HepG2 (cell line): ENCODE measurements around the gene TCF19. TPM values are rescaled to one million over a fixed set of nuclear protein-coding genes. Genes with fewer than 3 reads are reported as not detected.

ENCODE experiments used
- ATAD3A ChIP-seq: sonication (generic); formaldehyde crosslinking; IDR thresholded peaks from 2 replicates; pipeline ENCODE4 v1.4.0; 2020; ENCODE audit warnings: missing genetic modification reagents
- CC2D1A ChIP-seq: sonication (generic); formaldehyde crosslinking; IDR thresholded peaks from 2 replicates; pipeline ENCODE4 v1.8.1; 2023; ENCODE audit warnings: mild to moderate bottlenecking, missing genetic modification reagents
- KDM5A ChIP-seq: fragments of 200-600 bp; sonication (generic); IDR thresholded peaks from 2 replicates; pipeline ENCODE4 v1.7.0; 2018; ENCODE audit warnings: antibody characterized with exemption, mild to moderate bottlenecking, low read length, borderline replicate concordance
- PHB2 ChIP-seq: fragments of 450-650 bp; IDR thresholded peaks from 2 replicates; pipeline ENCODE4 v1.6.1; 2018; ENCODE audit not compliant: partially characterized antibody
- POLR2AphosphoS5 ChIP-seq: IDR thresholded peaks from 2 replicates; pipeline ENCODE4 v1.6.1; 2012; ENCODE audit warnings: low read depth, low read length
- TEAD3 ChIP-seq: optimal IDR thresholded peaks from 2 replicates; pipeline ENCODE3; 2016; ENCODE audit warnings: borderline replicate concordance
- XRCC5 ChIP-seq: fragments of 200-400 bp; formaldehyde crosslinking; optimal IDR thresholded peaks from 2 replicates; pipeline ENCODE3; 2017; ENCODE audit warnings: mild to moderate bottlenecking, low read length
- ZNF225 ChIP-seq: sonication (generic); formaldehyde crosslinking; IDR thresholded peaks from 2 replicates; pipeline ENCODE4 v1.4.0; 2020; ENCODE audit warnings: mild to moderate bottlenecking, missing genetic modification reagents
- ZNF292 ChIP-seq: sonication (generic); formaldehyde crosslinking; IDR thresholded peaks from 2 replicates; pipeline ENCODE4 v1.8.1; 2022; ENCODE audit warnings: mild to moderate bottlenecking, low read depth, missing genetic modification reagents, borderline replicate concordance
- ZNF318 ChIP-seq: sonication (generic); formaldehyde crosslinking; IDR thresholded peaks from 2 replicates; pipeline ENCODE4 v1.4.0; 2020; ENCODE audit warnings: mild to moderate bottlenecking, missing genetic modification reagents
- ZNF574 ChIP-seq: sonication (generic); formaldehyde crosslinking; IDR thresholded peaks from 2 replicates; pipeline ENCODE4 v1.4.0; 2020; ENCODE audit warnings: missing genetic modification reagents
- ZNF792 ChIP-seq: IDR thresholded peaks from 2 replicates; pipeline ENCODE4 v1.6.1; 2016
- polyA plus RNA-seq, 8 experiments: library from polyadenylated mRNA; depleted of rRNA in 3 of 8; stranded (reverse) in 7 of 8; unstranded in 1 of 8; fragments of >200 nt; fragmentation: Illumina TruSeq in 4 of 8; extraction: Trizol in 4 of 8; gene quantifications; 2 replicates each; pipeline versions ENCODE4 v1.2.1 to v1.2.3, GENCODE V29; 2011 to 2016; ENCODE audit warnings: low read depth in 4 of 8, missing spikeins in 1 of 8, mixed read lengths in 1 of 8; ENCODE audit not compliant: insufficient read depth in 1 of 8
- total RNA-seq, 5 experiments: library from RNA; depleted of rRNA; stranded (reverse); fragments of >200 nt; fragmentation: Illumina TruSeq; extraction: Trizol; gene quantifications; 2 replicates each; pipeline ENCODE4 v1.2.3, GENCODE V29; 2016; ENCODE audit warnings: low read depth in 1 of 5
- TF ChIP-seq, protein P1 (sequence below): sonication (generic); formaldehyde crosslinking; IDR thresholded peaks from 2 replicates; pipeline ENCODE4 v1.8.0; 2022; ENCODE audit warnings: missing genetic modification reagents, mild to moderate bottlenecking, inconsistent platforms, borderline replicate concordance
- TF ChIP-seq, protein P2 (sequence below): sonication (generic); formaldehyde crosslinking; IDR thresholded peaks from 2 replicates; pipeline ENCODE4 v1.8.1; 2022; ENCODE audit warnings: mild to moderate bottlenecking, missing genetic modification reagents

The TCF19 gene
- total and polyA plus RNA-seq, 2 of the 13 experiments (the other 11 are each of a cell fraction or from before 2014, with no cell fraction given) = 4.9 to 22.2 TPM

GRCh38 chr6:31158863-31159855 lies 770 bp downstream of the TCF19 start (continued):
- TF ChIP-seq, protein P1, sequence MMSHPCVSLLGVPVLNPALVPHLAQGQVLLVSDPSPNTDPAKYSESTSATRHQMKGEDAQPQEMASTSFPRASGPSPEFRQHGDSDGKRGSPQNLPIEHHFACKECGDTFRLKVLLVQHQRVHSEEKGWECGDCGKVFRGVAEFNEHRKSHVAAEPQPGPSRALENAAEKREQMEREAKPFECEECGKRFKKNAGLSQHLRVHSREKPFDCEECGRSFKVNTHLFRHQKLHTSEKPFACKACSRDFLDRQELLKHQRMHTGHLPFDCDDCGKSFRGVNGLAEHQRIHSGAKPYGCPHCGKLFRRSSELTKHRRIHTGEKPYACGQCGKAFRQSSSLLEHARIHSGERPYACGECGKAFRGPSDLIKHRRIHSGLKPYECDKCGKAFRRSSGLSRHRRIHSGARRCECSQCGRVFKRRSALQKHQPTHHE = 0 out of 2 replicates have a peak, but pooled peaks have one; percentile 40
- peak; percentile 6 for TF ChIP-seq TEAD3
- TF ChIP-seq, protein P2, sequence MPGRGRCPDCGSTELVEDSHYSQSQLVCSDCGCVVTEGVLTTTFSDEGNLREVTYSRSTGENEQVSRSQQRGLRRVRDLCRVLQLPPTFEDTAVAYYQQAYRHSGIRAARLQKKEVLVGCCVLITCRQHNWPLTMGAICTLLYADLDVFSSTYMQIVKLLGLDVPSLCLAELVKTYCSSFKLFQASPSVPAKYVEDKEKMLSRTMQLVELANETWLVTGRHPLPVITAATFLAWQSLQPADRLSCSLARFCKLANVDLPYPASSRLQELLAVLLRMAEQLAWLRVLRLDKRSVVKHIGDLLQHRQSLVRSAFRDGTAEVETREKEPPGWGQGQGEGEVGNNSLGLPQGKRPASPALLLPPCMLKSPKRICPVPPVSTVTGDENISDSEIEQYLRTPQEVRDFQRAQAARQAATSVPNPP (CRISPR knock-in tag) = no peak
- TF ChIP-seq XRCC5 = peak; percentile 15
- TF ChIP-seq ZNF318 (CRISPR knock-in tag) = no peak
- TF ChIP-seq PHB2 = no peak
- no peak for TF ChIP-seq CC2D1A (CRISPR knock-in tag)
- 0 out of 2 replicates have a peak, but pooled peaks have one; percentile 37 for TF ChIP-seq POLR2AphosphoS5
- TF ChIP-seq KDM5A = 0 out of 2 replicates have a peak, but pooled peaks have one; percentile 8
- TF ChIP-seq ATAD3A (CRISPR knock-in tag) = no peak
- TF ChIP-seq ZNF225 (CRISPR knock-in tag) = no peak
- no peak for TF ChIP-seq ZNF292 (CRISPR knock-in tag)
- TF ChIP-seq ZNF792 = 0 out of 2 replicates have a peak, but pooled peaks have one; percentile 26
- peak; percentile 44; the same call in 1 of the 2 replicates for TF ChIP-seq ZNF574 (CRISPR knock-in tag)
